ENCODE results near the gene XPNPEP3.

DNA sequence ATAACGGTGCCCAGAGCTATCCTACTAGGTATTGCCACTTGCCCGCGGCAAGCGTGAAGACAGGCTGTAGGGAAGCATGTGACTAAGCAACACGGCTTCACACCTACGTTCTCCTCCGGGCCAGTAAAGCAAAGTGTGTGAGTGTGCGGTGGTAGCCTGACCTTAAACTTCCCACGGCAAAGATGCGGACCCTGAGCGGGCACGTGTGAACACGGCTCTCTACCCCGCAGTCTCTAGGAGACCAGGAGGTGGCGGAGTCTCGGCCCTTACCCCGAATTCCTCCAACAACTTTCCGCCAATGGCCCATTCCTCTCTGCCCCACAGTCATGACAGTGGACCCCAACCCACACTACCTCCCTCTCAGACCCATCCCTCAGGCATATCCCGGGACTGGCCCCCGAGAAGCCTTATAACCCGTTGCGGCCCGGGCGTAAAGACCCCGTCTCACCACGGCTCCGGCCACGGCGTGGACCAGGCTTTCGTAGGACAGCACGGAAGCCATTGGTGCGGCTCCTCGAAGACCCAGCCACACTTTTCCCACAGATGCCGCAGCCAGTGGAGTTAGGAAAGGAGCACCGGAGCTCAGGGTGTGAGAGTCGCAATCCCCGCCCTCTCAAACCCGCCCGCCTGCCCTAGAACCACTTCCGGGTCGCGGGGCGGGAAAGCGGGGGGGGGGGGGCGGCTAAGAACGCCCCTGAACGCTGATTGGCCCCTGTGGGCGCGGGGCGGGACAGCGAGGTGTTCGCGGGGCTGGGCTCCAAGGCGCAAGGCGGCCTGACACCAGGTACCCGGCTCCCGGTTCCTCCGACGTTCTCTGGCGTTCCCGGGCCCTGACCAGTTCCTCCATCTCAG lies 38.0 kb upstream of the XPNPEP3 start, which contains the start of gene SLC25A17:
- TF ChIP-seq CTCF (IDR thresholded peaks at IDR 0.05) (peak in 1 of 2 donors; percentile 24), EP300 (IDR thresholded peaks at IDR 0.05) (no peak), POLR2A (IDR thresholded peaks at IDR 0.05) (no peak)

Data from suprapubic skin (tissue), 3 donors.